HCT116 (cell line): ENCODE measurements around the gene KIRREL3. TPM values are rescaled to one million over a fixed set of nuclear protein-coding genes. Genes with fewer than 3 reads are reported as not detected.

Experiments
- ATAC-seq: fragments of 200-7000 bp; cut with Tn5 transposase; 2 replicates; pipeline ENCODE4 v1.9.1; 2020; ENCODE audit warnings: mild to moderate bottlenecking, moderate library complexity
- BruUV-seq: library from RNA; stranded (reverse); fragments of 400-500 nt; replicated peaks from 2 replicates; lab custom pipeline; 2021; lab: Mats Ljungman, UMichigan
- CTCF ChIA-PET: fragments of 300-600 bp; sonication (Branson Sonifier 250); formaldehyde crosslinking; loops from one replicate; lab custom pipeline; 2021; ENCODE audit warnings: antibody characterized with exemption; lab: Charles Lee
- POLR2A ChIA-PET: fragments of 300-600, 350-600 bp; sonication (Branson Sonifier 250); formaldehyde crosslinking; loops from one replicate; lab custom pipeline; 2021; ENCODE audit warnings: antibody characterized with exemption; lab: Charles Lee
- RAD21 ChIA-PET, 2 experiments: fragments of 300-600 bp; sonication (Branson Sonifier 250); formaldehyde crosslinking; loops; one replicate each; lab custom pipeline; 2023; ENCODE audit warnings: low total read pairs in 2 of 2; ENCODE audit not compliant: uncharacterized antibody in 2 of 2, unreplicated experiment in 2 of 2, low non-redundant PET in 1 of 2; lab: Charles Lee
- DNase-seq: peaks from one replicate; pipeline ENCODE4 v3.0.0-alpha.2; 2010; ENCODE audit warnings: low read depth, low spot score
- H2AFZ ChIP-seq: fragments of 200-600 bp; shearing (Covaris generic), sonication (generic); 2 replicates; pipeline ENCODE4 v1.6.1; 2017; ENCODE audit warnings: low read depth, mixed run types, mixed read lengths, antibody characterized with exemption, low read length; ENCODE audit not compliant: poor library complexity, severe bottlenecking
- H3K27ac ChIP-seq: 2 replicates; pipeline ENCODE4 v1.5.1; 2012; ENCODE audit warnings: low read depth, low read length
- H3K27me3 ChIP-seq: fragments of 200-600 bp; sonication (generic); 2 replicates; pipeline ENCODE4 v1.6.1; 2016; ENCODE audit warnings: mixed run types, low read length, mixed read lengths; ENCODE audit not compliant: insufficient read depth
- H3K36me3 ChIP-seq, 2 experiments: fragments of 200-500 bp in 1 of 2; fragments of 200-600 bp in 1 of 2; sonication (Bioruptor generic) in 1 of 2; sonication (generic) in 1 of 2; 2 replicates each; pipeline versions ENCODE4 v1.5.1 to v1.6.1; 2014 to 2016; ENCODE audit warnings: low read length in 2 of 2, inconsistent platforms in 1 of 2, mixed read lengths in 1 of 2, mixed run types in 1 of 2; ENCODE audit not compliant: insufficient read depth in 2 of 2, control insufficient read depth in 1 of 2
- H3K4me1 ChIP-seq, 2 experiments: fragments of 200-600 bp in 1 of 2; sonication (generic) in 1 of 2; 2 replicates each; pipeline versions ENCODE4 v1.5.1 to v1.6.1; 2012 to 2017; ENCODE audit warnings: low read length in 2 of 2, inconsistent platforms in 1 of 2, mild to moderate bottlenecking in 1 of 2, mixed read lengths in 1 of 2, mixed run types in 1 of 2, moderate library complexity in 1 of 2; ENCODE audit not compliant: insufficient read depth in 2 of 2, control insufficient read depth in 1 of 2
- H3K4me2 ChIP-seq: fragments of 200-600 bp; sonication (generic); 2 replicates; pipeline ENCODE4 v1.6.1; 2017; ENCODE audit warnings: mixed run types, low read length, mixed read lengths
- H3K4me3 ChIP-seq, 2 experiments: fragments of 200-600 bp in 1 of 2; sonication (generic) in 1 of 2; replicated peaks in 1 of 2; 2 replicates each; pipeline ENCODE4 v1.5.1; 2011 to 2016; ENCODE audit warnings: low read length in 2 of 2, control low read depth in 1 of 2, low read depth in 1 of 2, mild to moderate bottlenecking in 1 of 2, mixed read lengths in 1 of 2, mixed run types in 1 of 2
- H3K79me2 ChIP-seq: fragments of 200-600 bp; sonication (generic); 2 replicates; pipeline ENCODE4 v1.6.1; 2017; ENCODE audit warnings: mild to moderate bottlenecking, mixed run types, low read length, moderate library complexity, mixed read lengths; ENCODE audit not compliant: insufficient read depth
- H3K9ac ChIP-seq: fragments of 200-600 bp; sonication (generic); 2 replicates; pipeline ENCODE4 v1.6.1; 2016; ENCODE audit warnings: low read length, mixed read lengths
- H3K9me2 ChIP-seq: fragments of 200-600 bp; sonication (generic), shearing (Covaris generic); 2 replicates; pipeline ENCODE4 v1.6.1; 2017; ENCODE audit warnings: mixed run types, mild to moderate bottlenecking, moderate library complexity; ENCODE audit not compliant: insufficient read depth
- H3K9me3 ChIP-seq, 2 experiments: fragments of 200-500 bp in 1 of 2; fragments of 200-600 bp in 1 of 2; sonication (Bioruptor generic) in 1 of 2; sonication (generic) in 1 of 2; 2 replicates each; pipeline ENCODE4 v1.6.1; 2014 to 2017; ENCODE audit warnings: low read length in 2 of 2, mixed read lengths in 2 of 2, inconsistent platforms in 1 of 2, low read depth in 1 of 2, mild to moderate bottlenecking in 1 of 2, mixed run types in 1 of 2, moderate library complexity in 1 of 2; ENCODE audit not compliant: control insufficient read depth in 1 of 2, insufficient read depth in 1 of 2
- H4K20me1 ChIP-seq: fragments of 200-600 bp; sonication (generic), shearing (Covaris generic); 2 replicates; pipeline ENCODE4 v1.6.1; 2017; ENCODE audit warnings: mixed run types, mild to moderate bottlenecking, moderate library complexity; ENCODE audit not compliant: insufficient read depth
- ATF3 ChIP-seq: IDR thresholded peaks from 2 replicates; pipeline ENCODE4 v1.6.1; 2012
- CBX3 ChIP-seq: IDR thresholded peaks from 2 replicates; pipeline ENCODE4 v1.6.1; 2012; ENCODE audit warnings: low read depth
- CTCF ChIP-seq, 3 experiments: fragments of 200-600 bp in 1 of 3; sonication (generic) in 1 of 3; IDR thresholded peaks in 2 of 3; conservative IDR thresholded peaks in 1 of 3; 2 replicates each; pipeline ENCODE4 v1.5.1; 2012 to 2017; ENCODE audit warnings: low read depth in 2 of 3, low read length in 2 of 3, antibody characterized with exemption in 1 of 3, borderline replicate concordance in 1 of 3, control low read depth in 1 of 3, mild to moderate bottlenecking in 1 of 3, mixed read lengths in 1 of 3, mixed run types in 1 of 3, moderate library complexity in 1 of 3; ENCODE audit not compliant: insufficient read depth in 1 of 3
- ELF1 ChIP-seq: IDR thresholded peaks from 2 replicates; pipeline ENCODE4 v1.6.1; 2012; ENCODE audit warnings: low read depth, borderline replicate concordance
- EZH2 ChIP-seq: fragments of 200-600 bp; sonication (generic); IDR thresholded peaks from 2 replicates; pipeline ENCODE4 v1.6.1; 2017; ENCODE audit warnings: antibody characterized with exemption, mixed run types
- FOSL1 ChIP-seq: IDR thresholded peaks from 2 replicates; pipeline ENCODE4 v1.6.1; 2012; ENCODE audit warnings: low read depth
- JUND ChIP-seq: IDR thresholded peaks from 2 replicates; pipeline ENCODE4 v1.6.1; 2012
- MAX ChIP-seq: IDR thresholded peaks from 2 replicates; pipeline ENCODE4 v1.6.1; 2012
- POLR2A ChIP-seq: IDR thresholded peaks from 2 replicates; pipeline ENCODE4 v1.7.0; 2011; ENCODE audit warnings: borderline replicate concordance; ENCODE audit not compliant: insufficient read depth, insufficient read length; ENCODE audit errors: extremely low read depth
- POLR2AphosphoS5 ChIP-seq: IDR thresholded peaks from 2 replicates; pipeline ENCODE4 v1.6.1; 2011; ENCODE audit warnings: mild to moderate bottlenecking, low read depth, low read length, moderate library complexity
- REST ChIP-seq: IDR thresholded peaks from 2 replicates; pipeline ENCODE4 v1.6.1; 2012; ENCODE audit warnings: low read depth
- SIN3A ChIP-seq: IDR thresholded peaks from 2 replicates; pipeline ENCODE4 v1.6.1; 2012; ENCODE audit warnings: low read depth
- SP1 ChIP-seq: IDR thresholded peaks from 2 replicates; pipeline ENCODE4 v1.6.1; 2012; ENCODE audit warnings: low read depth
- YY1 ChIP-seq: IDR thresholded peaks from 2 replicates; pipeline ENCODE4 v1.6.1; 2011; ENCODE audit warnings: low read length, low read depth, moderate library complexity, mild to moderate bottlenecking; ENCODE audit not compliant: insufficient replicate concordance; ENCODE audit errors: extremely low read depth
- ZBTB33 ChIP-seq: IDR thresholded peaks from 2 replicates; pipeline ENCODE4 v1.6.1; 2011; ENCODE audit warnings: mild to moderate bottlenecking, low read length, moderate library complexity; ENCODE audit not compliant: insufficient replicate concordance; ENCODE audit errors: extremely low read depth
- ZNF274 ChIP-seq: fragments of 200-500 bp; sonication (Bioruptor generic); IDR thresholded peaks from 2 replicates; pipeline ENCODE4 v1.6.1; 2014; ENCODE audit warnings: mild to moderate bottlenecking, low read depth, low read length, inconsistent platforms
- intact Hi-C: fragments of 100-400 bp; cut with micrococcal nuclease; formaldehyde crosslinking; loops from 2 replicates; pipeline ENCODE4 v1.10.0; 2022
- total RNA-seq: library from RNA; stranded (reverse); gene quantifications from one replicate; pipeline ENCODE4 v1.2.1, GENCODE V29; 2021; ENCODE audit not compliant: unreplicated experiment

The KIRREL3 gene
- total RNA-seq, 1 experiment from 2014 or later: not detected

- Histone ChIP-seq H3K27ac (no peak overlapping the region), H4K20me1 (no peaks in the 10 kb centered on the region), H3K79me2 (no peaks in the 10 kb centered on the region), H3K4me1 (peaks cover 0 to 4% of the 10 kb centered on the region in 2 experiments; a peak in 2 of 4 replicates), H3K27me3 (peaks cover 25% of the 10 kb centered on the region), H3K9me3 (no peaks in the 10 kb centered on the region), H3K9ac (no peak overlapping the region), H2AFZ (no peak overlapping the region), H3K4me3 (no peak overlapping the region), H3K4me2 (no peak overlapping the region)
- ChIA-PET CTCF (no interaction called here), RAD21 (no interaction called here), POLR2A (no interaction called here)
- DNase-seq: no peak
- TF ChIP-seq SIN3A: no peak
- TF ChIP-seq CBX3: no peak
- no peak for TF ChIP-seq SP1
- no peak for TF ChIP-seq ZNF274
- no peak for TF ChIP-seq FOSL1
- TF ChIP-seq MAX: no peak
- TF ChIP-seq JUND: no peak
- TF ChIP-seq ELF1: no peak
- no peak for TF ChIP-seq POLR2AphosphoS5
- no peak for TF ChIP-seq CTCF (IDR thresholded peaks at IDR 0.05 in 2 of 3, conservative IDR thresholded peaks at IDR 0.05 in 1 of 3; ENCODE audit: borderline replicate concordance in 1 of 3, insufficient read depth in 1 of 3, low read depth in 2 of 3, low read length in 2 of 3)
- TF ChIP-seq REST: no peak
- TF ChIP-seq POLR2A: no peak
- TF ChIP-seq EZH2: no peak
- no peak for TF ChIP-seq ATF3
- no peak for TF ChIP-seq YY1
- no peak for TF ChIP-seq ZBTB33
- TF ChIP-seq, all 23 proteins: peak for 0
- no peak for ATAC-seq
- Histone ChIP-seq H3K36me3 (no peaks in the 10 kb centered on the region), H3K9me2 (no peaks in the 10 kb centered on the region)
- intact Hi-C loops: loop anchor here (10.0 kb wide), 1 partner anchor 288 kb away; no protein-coding TSS in a partner anchor
- BruUV-seq: no TSS peak
Observed at GRCh38 chr11:126602349-126602940, 398.1 kb downstream of the KIRREL3 start.
